ENCODE results near the gene CEBPB. TPM values are rescaled to one million over a fixed set of nuclear protein-coding genes. Genes with fewer than 3 reads are reported as not detected.

The CEBPB gene
- total RNA-seq, 2 donors from 2014 or later = 73.2 to 111 TPM

- DNase-seq (no peak), ATAC-seq (no peak)
- intact Hi-C loops (cut with DNase I) = loop anchor here (5.0 to 10.0 kb wide), 3 partner anchors 388 to 556 kb away; no protein-coding TSS in a partner anchor
Observed at GRCh38 chr20:50188879-50189680, 1.6 kb upstream of the CEBPB start.

GRCh38 chr20:50189681-50190250, 864 bp upstream of the CEBPB start:
- DNase-seq (peak; percentile 58), ATAC-seq (peak in 1 of 2 donors; percentile 4)
- intact Hi-C loops (cut with DNase I) = loop anchor here (1.0 to 10.0 kb wide), 9 partner anchors 85 to 555 kb away; no protein-coding TSS in a partner anchor

GRCh38 chr20:50191065-50191543, 474 bp downstream of the CEBPB start:
- DNase-seq = peak; percentile 76
- intact Hi-C loops (cut with DNase I) = loop anchor here (5.0 to 10.0 kb wide), 5 partner anchors 84 to 206 kb away; no protein-coding TSS in a partner anchor
- ATAC-seq = peak; percentile 0 to 20

GRCh38 chr20:50191544-50192363, 1.1 kb downstream of the CEBPB start:
- DNase-seq (peak; percentile 58), ATAC-seq (peak; percentile 2 to 11)

GRCh38 chr20:50192364-50193198, 2.0 kb downstream of the CEBPB start:
- intact Hi-C loops (cut with DNase I) = loop anchor here (5.0 to 10.0 kb wide), 5 partner anchors 82 to 205 kb away; no protein-coding TSS in a partner anchor
- ATAC-seq = peak in 1 of 2 donors; percentile 14

More at GRCh38 chr20:50191544-50192363, 1.1 kb downstream of the CEBPB start:
- intact Hi-C loops (cut with DNase I) = loop anchor here (5.0 to 10.0 kb wide), 5 partner anchors 83 to 206 kb away; no protein-coding TSS in a partner anchor

GRCh38 chr20:50193199-50193835, 2.7 kb downstream of the CEBPB start:
- intact Hi-C loops (cut with DNase I) = loop anchor here (5.0 to 10.0 kb wide), 5 partner anchors 81 to 204 kb away; no protein-coding TSS in a partner anchor
- ATAC-seq (no peak), DNase-seq (no peak)

More at GRCh38 chr20:50192364-50193198, 2.0 kb downstream of the CEBPB start:
- DNase-seq = peak; percentile 88

GRCh38 chr20:50193836-50194421, 3.3 kb downstream of the CEBPB start:
- peak; percentile 45 for DNase-seq
- intact Hi-C loops (cut with DNase I) = loop anchor here (5.0 to 10.0 kb wide), 5 partner anchors 81 to 203 kb away; no protein-coding TSS in a partner anchor
- no peak for ATAC-seq

GRCh38 chr20:50194422-50194830, 3.8 kb downstream of the CEBPB start:
- intact Hi-C loops (cut with DNase I) = loop anchor here (5.0 to 10.0 kb wide), 5 partner anchors 80 to 203 kb away; no protein-coding TSS in a partner anchor
- no peak for ATAC-seq
- no peak for DNase-seq

GRCh38 chr20:50194831-50195523, 4.3 kb downstream of the CEBPB start:
- intact Hi-C loops (cut with DNase I) = loop anchor here (5.0 to 10.0 kb wide), 5 partner anchors 80 to 202 kb away; no protein-coding TSS in a partner anchor
- DNase-seq (no peak), ATAC-seq (no peak)

- intact Hi-C loops (cut with DNase I) = loop anchor here (10.0 kb wide), 2 partner anchors 79 to 109 kb away; no protein-coding TSS in a partner anchor
- DNase-seq (no peak), ATAC-seq (no peak)
Observed at GRCh38 chr20:50195524-50196120, 5.0 kb downstream of the CEBPB start.

GRCh38 chr20:50196248-50196647, 5.6 kb downstream of the CEBPB start:
- DNase-seq = no peak
- intact Hi-C loops (cut with DNase I) = loop anchor here (10.0 kb wide), 2 partner anchors 79 to 109 kb away; no protein-coding TSS in a partner anchor
- ATAC-seq = no peak

- ATAC-seq (no peak), DNase-seq (no peak)
- intact Hi-C loops (cut with DNase I) = loop anchor here (10.0 kb wide), 2 partner anchors 78 to 108 kb away; no protein-coding TSS in a partner anchor
Observed at GRCh38 chr20:50196896-50197295, 6.3 kb downstream of the CEBPB start.

GRCh38 chr20:50197463-50198179, 7.0 kb downstream of the CEBPB start:
- ATAC-seq (no peak), DNase-seq (no peak)
- intact Hi-C loops (cut with DNase I) = loop anchor here (10.0 kb wide), 2 partner anchors 77 to 107 kb away; no protein-coding TSS in a partner anchor

- intact Hi-C loops (cut with DNase I) = loop anchor here (10.0 kb wide), 2 partner anchors 77 to 107 kb away; no protein-coding TSS in a partner anchor
- no peak for DNase-seq
- peak in 1 of 2 donors; percentile 23 for ATAC-seq
Observed at GRCh38 chr20:50198180-50198666, 7.6 kb downstream of the CEBPB start.

- intact Hi-C loops (cut with DNase I) = loop anchor here (10.0 kb wide), 2 partner anchors 76 to 106 kb away; no protein-coding TSS in a partner anchor
- ATAC-seq = no peak
- DNase-seq = no peak
Observed at GRCh38 chr20:50198716-50199115, 8.1 kb downstream of the CEBPB start.
